Measurements from ENCODE around the gene ADAM10. TPM values are rescaled to one million over a fixed set of nuclear protein-coding genes. Genes with fewer than 3 reads are reported as not detected.

ADAM10 gene
- total RNA-seq, 1 donor from 2014 or later, result 87.7 TPM

GRCh38 chr15:58701376-58701775, 48.1 kb downstream of the ADAM10 start:
- ChIA-PET CTCF (no interaction called here), POLR2A (no interaction called here)
- peaks cover 60% of the 10 kb centered on the region for H3K4me1 Mint-ChIP-seq
- peaks cover 19% of the 10 kb centered on the region for H3K9me3 Mint-ChIP-seq
- peaks cover 54% of the 10 kb centered on the region for H3K36me3 Mint-ChIP-seq (ENCODE audit: low read depth)
- H3K27me3 Mint-ChIP-seq, result no peaks in the 10 kb centered on the region
- no peak for TF ChIP-seq CTCF (IDR thresholded peaks at IDR 0.05)
- DNase-seq (no peak), ATAC-seq (ENCODE audit: low read depth) (no peak)
- no peak overlapping the region for H3K4me3 Mint-ChIP-seq
- no peak overlapping the region for H3K27ac Mint-ChIP-seq
- intact Hi-C loops (cut with micrococcal nuclease), result no loop called here

DNA sequence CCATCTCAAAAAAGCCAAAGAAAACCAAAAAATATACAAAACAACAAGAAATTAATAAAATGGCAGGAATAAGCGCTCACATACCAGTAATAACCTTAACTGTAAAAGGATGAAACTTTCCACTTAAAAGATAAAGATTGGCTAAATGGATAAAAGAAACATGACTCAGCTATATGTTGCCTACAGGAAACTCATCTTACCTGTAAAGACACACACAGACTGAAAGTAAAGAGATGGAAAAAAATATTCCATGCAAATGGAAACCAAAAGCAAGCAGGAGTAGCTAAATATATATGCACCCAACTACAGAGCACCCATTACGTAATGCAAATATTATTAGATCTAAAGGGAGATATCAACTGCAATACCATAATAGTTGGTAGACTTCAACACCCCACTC, 49.7 kb downstream of the ADAM10 start:
- DNase-seq (no peak), ATAC-seq (ENCODE audit: low read depth) (no peak)
- peaks cover 55% of the 10 kb centered on the region for H3K4me1 Mint-ChIP-seq
- H3K36me3 Mint-ChIP-seq (ENCODE audit: low read depth), result peaks cover 55% of the 10 kb centered on the region
- ChIA-PET POLR2A (no interaction called here), CTCF (no interaction called here)
- no peak for TF ChIP-seq CTCF (IDR thresholded peaks at IDR 0.05)
- H3K27me3 Mint-ChIP-seq, result no peaks in the 10 kb centered on the region
- H3K27ac Mint-ChIP-seq, result no peak overlapping the region
- H3K4me3 Mint-ChIP-seq, result no peak overlapping the region
- peaks cover 19% of the 10 kb centered on the region for H3K9me3 Mint-ChIP-seq
- intact Hi-C loops (cut with micrococcal nuclease), result no loop called here

- ChIA-PET CTCF (no interaction called here), POLR2A (no interaction called here)
- DNase-seq (no peak), ATAC-seq (ENCODE audit: low read depth) (no peak)
- Mint-ChIP-seq H3K36me3 (ENCODE audit: low read depth) (peaks cover 50% of the 10 kb centered on the region), H3K4me3 (no peak overlapping the region), H3K9me3 (peaks cover 17% of the 10 kb centered on the region), H3K27ac (no peak overlapping the region), H3K4me1 (peaks cover 53% of the 10 kb centered on the region), H3K27me3 (no peaks in the 10 kb centered on the region)
- no peak for TF ChIP-seq CTCF (IDR thresholded peaks at IDR 0.05)
- intact Hi-C loops (cut with micrococcal nuclease), result no loop called here
Observed at GRCh38 chr15:58698887-58699641, 50.4 kb downstream of the ADAM10 start.

DNA sequence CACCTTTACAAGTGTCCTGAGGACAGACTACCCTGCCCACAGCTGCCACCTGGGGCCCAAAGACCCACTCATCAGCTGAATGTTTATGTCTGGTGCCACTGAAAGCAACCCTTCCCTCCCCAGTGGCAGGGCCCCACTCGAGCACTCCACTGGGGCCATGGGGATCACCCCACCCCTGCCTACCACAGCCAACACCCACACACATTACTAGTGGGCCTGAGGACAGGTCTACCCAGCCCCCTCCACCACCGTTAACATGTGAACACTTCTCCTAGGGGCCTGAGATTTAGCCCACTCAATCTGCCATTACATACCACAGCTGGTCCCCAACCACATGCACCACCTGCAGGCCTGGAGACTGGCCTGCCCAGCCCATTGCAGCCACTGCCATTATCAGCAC, 52.3 kb downstream of the ADAM10 start:
- peaks cover 42% of the 10 kb centered on the region for H3K4me1 Mint-ChIP-seq
- H3K36me3 Mint-ChIP-seq (ENCODE audit: low read depth), result peaks cover 42% of the 10 kb centered on the region
- TF ChIP-seq CTCF (IDR thresholded peaks at IDR 0.05), result no peak
- H3K4me3 Mint-ChIP-seq, result no peak overlapping the region
- ATAC-seq (ENCODE audit: low read depth) (no peak), DNase-seq (no peak)
- no peak overlapping the region for H3K27ac Mint-ChIP-seq
- peaks cover 15% of the 10 kb centered on the region for H3K9me3 Mint-ChIP-seq
- H3K27me3 Mint-ChIP-seq, result no peaks in the 10 kb centered on the region
- intact Hi-C loops (cut with micrococcal nuclease), result no loop called here
- ChIA-PET CTCF (interaction anchor here (1.0 kb wide), 1 partner anchor 56 kb away, joined by 3 read pairs; no protein-coding TSS in a partner anchor), POLR2A (no interaction called here)

DNA sequence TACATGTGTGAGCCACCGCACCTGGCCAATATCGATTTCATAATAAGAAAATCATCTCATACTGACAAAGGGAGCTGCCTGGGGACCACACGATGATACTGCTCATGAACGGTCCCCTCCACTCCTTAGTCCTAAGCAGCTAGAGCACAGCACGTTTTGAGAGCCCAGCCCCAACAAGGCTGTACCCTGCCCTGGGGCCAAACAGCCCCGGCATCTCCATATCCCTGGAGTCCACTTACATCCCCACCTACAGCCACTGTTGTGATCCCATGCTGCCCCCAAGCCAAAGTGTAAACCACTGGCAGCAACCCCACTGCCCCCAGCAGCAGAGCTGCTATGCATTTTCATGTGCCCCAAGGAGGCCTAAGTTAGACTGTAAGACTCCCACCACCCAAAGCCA, 52.8 kb downstream of the ADAM10 start:
- intact Hi-C loops (cut with micrococcal nuclease), result no loop called here
- peaks cover 39% of the 10 kb centered on the region for H3K4me1 Mint-ChIP-seq
- no peaks in the 10 kb centered on the region for H3K27me3 Mint-ChIP-seq
- peaks cover 15% of the 10 kb centered on the region for H3K9me3 Mint-ChIP-seq
- ChIA-PET CTCF (interaction anchor here (0.6 to 1.0 kb wide), 2 partner anchors 55 to 79 kb away, joined by 3 to 4 read pairs; no protein-coding TSS in a partner anchor), POLR2A (no interaction called here)
- no peak for ATAC-seq (ENCODE audit: low read depth)
- no peak overlapping the region for H3K27ac Mint-ChIP-seq
- H3K4me3 Mint-ChIP-seq, result no peak overlapping the region
- H3K36me3 Mint-ChIP-seq (ENCODE audit: low read depth), result peaks cover 42% of the 10 kb centered on the region
- no peak for TF ChIP-seq CTCF (IDR thresholded peaks at IDR 0.05)
- no peak for DNase-seq
